Inflammatory macrophage (primary cell): Measurements from ENCODE around the gene RAP1GAP2.
"Not testable (repeated sequence)": the region's sequence is repeated elsewhere in the genome, so short reads cannot be mapped to it uniquely, and the experiment has no call there.

Source experiments
- DNase-seq, 2 donors: peaks; one replicate each; pipeline ENCODE4 v3.0.0-alpha.2; 2020 to 2022

The RAP1GAP2 gene

DNA sequence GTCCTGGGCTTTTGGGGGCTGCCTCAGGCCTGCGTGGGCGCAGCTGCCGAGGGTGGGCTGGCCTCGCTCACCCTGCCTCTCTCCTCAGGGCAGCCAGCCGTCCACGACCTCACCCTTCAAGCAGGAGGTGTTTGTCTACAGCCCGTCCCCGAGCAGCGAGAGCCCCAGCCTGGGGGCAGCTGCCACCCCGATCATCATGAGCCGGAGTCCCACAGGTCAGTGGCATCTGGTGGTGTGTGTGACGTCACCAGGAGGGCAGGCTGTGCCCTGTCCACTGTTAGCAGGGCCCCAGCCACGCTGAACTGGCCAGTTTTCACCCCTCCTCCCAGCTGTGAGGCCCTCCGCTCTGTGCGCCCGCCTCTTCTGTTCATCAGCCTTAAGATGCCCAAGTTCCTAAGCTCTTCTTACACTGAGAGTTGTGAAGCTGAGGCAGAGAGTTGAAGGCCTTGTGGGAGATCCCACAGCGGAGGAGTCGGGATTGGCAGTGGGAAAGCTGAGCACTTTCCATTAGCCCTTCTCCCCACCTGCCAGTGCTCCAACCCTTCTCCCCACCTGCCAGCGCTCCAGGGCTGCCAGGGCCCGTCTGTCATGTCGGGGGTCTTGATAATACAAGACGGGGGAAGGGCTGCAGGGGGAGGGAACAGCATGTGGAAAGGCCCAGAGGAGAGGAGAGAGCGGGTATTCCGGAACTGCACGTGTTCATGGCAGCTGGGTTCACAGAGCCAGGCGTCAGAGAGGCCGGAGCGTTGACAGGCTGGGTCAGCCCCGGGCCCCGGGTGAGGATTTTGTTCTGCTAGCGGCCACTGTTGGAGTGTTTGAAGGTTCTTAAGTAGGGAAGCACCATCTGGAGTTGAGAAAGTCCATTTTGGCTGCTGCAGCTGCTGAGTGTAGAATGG lies 230.9 kb downstream of the RAP1GAP2 start:
- DNase-seq = no peak

DNA sequence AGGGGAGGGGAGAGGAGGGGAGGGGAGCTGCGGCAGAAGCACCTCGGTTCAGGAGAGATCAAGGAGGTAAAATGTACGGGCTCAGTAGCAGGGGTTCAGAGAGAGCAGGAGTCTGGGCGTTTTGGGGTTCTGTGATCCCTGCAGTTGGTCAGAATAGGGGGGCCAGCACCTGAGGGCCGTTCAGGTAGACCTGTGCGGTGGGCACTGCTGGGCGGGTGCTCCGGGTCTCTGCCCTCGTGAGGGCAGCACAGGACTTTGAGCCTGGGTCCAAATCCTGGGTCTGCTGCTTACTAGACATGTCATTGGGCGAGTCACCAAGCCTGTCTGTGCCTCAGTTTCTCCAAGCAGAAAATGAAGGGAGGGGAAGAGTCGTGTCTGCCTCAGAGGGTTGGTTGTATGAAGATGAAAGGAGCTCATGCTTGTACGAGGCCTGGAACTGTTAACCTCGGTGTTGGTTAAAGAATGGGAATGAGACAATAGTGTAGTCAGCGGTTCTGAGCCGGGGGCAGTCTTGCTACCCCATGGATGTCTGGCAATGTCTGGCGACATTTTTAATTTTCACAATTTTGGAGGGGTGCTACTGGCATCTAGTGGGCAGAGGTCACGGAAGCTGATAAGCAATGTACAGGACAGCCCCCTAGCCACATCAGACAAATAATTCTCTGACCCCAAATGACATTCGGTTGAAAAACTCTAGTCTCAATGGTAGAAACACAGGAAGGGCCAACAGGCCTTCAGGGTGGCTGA lies 231.7 kb downstream of the RAP1GAP2 start:
- no peak for DNase-seq

- DNase-seq = no peak
These were observed 233.1 kb downstream of the RAP1GAP2 start for GRCh38 chr17:3029213-3029913.

GRCh38 chr17:3030096-3030495 lies 233.9 kb downstream of the RAP1GAP2 start:
- peak; percentile 30 to 51 for DNase-seq

DNA sequence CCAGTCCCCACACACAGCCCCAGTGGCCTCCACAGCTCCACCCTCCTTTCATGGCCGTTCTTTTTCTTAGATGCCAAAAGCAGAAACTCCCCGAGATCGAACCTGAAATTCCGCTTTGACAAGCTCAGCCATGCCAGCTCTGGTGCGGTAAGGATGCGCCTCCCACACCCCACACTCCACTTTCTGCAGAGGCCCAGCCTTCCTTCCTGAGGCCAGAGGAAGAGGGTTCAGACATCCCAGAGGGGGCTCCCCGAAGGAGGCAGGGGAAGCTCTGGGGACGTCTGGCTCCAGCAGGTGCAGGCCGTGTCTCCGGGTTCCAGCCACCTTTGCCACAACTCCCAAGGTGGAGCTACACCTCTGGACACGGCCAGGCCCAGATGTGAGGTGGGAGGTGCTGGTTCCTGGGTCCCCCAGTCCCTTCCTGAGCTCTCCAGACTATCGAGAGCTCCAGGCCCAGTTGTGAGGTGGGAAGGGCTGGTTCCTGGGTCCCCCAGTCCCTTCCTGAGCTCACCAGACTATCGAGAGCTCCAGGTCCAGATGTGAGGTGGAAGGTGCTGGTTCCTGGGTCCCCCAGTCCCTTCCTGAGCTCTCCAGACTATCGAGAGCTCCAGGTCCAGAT lies 234.7 kb downstream of the RAP1GAP2 start:
- DNase-seq = not testable (repeated sequence)

DNA sequence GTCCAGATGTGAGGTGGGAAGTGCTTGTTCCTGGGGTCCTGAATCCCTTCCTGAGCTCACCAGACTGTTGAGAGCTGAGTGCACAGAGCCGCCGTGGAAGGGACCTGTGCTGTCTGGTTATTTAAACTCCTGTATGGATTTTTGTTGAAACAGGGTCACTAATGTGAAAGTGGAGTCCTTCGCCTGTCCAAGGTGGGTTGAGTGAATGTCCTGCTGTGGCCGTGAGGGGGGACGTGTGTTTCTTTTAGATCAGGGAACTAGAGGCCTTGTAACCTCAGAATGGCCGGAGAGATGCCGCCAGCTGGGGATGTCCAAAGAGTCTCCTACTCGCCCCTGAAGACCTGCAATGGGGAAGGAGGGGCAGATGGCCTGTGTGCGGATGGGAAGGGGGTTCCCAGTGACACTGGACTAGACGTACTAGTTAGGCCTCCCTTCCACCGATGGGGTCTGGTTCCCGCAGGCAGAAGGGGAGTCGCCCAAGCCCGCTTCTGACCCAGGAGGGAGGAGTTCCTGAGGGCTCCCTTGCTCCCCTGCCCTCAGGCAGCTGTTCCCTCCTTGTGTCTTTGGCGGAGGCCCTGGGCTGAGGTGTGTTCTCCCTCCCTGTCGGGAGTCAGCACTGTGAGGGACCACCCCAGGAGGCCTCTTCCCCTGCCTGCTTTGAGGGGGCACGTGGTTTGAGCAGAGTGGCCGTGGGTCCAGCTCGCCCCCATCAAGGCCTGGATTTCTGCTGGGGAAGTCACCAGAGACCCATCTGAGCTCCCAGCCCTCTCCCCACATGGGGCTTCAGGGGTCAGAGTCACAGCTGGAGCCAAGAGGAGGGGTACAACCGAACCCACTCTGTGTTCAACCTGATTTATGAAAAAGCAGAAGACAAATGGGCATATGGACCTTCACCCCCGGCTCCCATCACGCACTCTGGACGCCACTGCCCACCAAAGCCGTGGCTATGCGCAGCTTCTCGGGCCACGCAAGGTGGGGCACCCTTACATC lies 236.3 kb downstream of the RAP1GAP2 start:
- DNase-seq = no peak

DNA sequence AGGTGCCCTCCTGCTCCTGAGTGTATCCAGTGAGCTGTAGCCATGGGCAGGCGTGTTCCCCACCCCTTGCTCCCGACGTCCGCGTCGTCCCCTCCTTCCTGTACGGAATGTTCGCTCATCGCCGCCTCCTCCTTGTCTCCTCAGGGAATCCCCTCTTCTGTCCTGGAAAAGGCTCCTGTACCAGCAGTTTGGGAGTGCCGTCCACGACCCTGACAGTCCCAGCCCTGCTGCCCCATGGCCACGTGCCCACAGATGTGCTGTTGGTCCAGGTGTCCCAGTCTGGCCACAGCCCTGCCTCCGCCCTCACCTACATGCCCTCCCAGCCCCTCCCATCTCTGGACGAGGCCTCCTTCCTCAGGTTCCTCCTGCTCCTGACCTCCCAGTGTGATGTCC lies 237.0 kb downstream of the RAP1GAP2 start:
- DNase-seq = no peak

GRCh38 chr17:3033741-3034577 lies 237.7 kb downstream of the RAP1GAP2 start:
- no peak for DNase-seq

DNA sequence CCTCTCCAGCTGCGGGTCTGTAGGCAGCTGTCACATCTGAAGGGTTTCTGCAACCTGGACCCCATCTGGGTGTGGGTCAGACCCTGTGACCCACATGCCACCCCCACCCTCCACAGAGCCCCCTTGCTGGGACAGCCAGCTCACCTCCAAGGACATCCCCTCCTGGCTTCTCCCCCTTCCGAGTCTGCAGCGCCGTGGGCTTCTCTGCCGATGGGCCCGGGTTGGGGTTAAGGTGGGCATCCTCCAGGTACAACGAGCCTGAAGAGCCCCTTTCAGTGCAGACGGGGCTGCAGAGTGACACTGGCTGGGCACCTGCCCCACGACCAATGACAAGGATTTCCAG lies 238.3 kb downstream of the RAP1GAP2 start:
- DNase-seq = no peak

DNA sequence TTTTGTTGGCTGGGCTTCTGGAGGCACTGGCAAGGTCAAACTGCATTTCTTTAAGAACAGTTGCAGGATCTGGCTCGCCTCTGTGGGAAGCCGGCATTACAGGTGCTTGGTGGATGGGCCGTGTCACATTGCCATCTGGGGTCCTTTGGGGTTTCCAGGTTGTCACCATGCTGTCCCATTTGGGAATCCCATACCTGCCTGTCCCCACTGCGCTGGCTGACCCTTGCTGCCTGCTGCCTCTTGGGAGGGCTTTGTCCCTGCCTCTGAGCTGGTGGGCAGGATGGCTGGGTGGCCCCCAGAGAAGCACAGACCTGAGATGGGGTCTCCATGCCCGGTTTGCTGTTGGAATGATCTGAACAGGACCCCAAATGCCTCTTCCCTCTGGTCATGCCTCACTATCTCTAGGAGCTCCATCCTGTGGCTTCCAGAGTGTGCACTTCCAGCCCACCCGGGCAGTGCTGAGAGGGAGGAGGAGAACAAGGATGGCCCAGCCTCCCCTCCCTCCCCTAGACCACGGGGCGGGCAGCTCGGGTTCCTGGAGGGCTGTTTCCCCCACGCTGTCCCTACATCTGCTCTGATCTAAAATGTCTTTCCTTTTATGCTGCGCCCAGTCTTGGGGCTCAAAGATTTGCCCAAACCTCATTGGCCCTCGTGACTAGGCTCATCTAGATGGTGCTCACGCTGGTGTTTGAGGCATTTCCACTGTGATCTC lies 239.2 kb downstream of the RAP1GAP2 start:
- DNase-seq = no peak

DNA sequence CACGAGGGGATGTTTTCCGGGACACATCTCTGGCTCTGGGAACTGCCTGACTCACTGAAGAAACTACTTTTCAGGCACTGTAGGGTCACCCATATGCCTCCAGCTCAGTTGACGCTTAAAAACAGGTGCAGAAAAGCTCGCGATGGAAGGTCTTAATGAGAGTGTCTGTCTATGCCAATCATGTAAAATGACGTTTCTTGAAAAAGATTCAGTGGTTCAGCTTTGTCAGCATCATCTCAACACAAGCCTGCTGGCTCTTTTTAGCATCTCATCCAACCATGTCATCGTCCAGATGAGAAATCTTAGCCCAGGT lies 239.7 kb downstream of the RAP1GAP2 start:
- DNase-seq = no peak

DNA sequence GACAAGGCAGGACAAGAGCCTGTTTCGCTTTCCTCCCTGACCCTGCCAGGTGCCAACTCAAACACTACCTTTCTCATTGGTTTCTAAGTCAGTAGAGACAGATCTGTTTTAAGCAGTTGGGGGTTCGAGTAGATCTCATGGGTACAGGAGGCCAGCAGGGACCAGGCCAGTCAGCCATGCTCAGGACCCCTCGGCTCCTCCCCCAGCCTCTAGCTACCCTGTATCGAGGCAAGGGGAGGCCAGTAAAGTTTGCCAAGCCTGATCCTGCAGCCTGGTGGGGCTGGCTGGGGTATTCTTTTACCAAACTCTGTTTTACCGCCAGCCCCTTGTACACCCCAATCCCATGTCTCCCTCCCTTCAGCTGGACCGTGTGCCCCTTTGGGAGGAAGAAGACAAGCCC lies 240.6 kb downstream of the RAP1GAP2 start:
- no peak for DNase-seq

GRCh38 chr17:3037259-3037658 lies 241.0 kb downstream of the RAP1GAP2 start:
- DNase-seq = no peak

GRCh38 chr17:3038941-3039340 lies 242.7 kb downstream of the RAP1GAP2 start:
- no peak for DNase-seq

- peak; percentile 55 to 59 for DNase-seq
These were observed 243.5 kb downstream of the RAP1GAP2 start for GRCh38 chr17:3039736-3040135.

DNA sequence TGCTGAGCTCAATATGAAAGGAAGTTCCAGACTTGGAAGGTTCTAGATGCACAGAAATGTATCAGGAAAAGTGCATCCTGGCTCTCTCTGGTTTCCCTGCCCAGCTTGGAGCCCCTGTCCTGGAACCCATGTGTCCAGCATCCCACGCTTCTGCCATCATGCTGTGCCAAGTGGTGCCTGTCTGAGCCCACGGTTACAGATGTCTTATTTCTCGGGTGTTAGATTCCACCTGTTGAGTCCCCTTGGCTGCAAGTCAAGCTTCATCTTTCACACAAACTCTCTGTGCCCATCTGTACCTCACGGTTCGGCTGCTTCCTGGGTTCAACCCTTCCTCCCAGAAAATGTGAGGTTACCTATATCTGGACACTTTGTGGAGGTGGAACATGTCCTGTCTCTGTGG lies 244.6 kb downstream of the RAP1GAP2 start:
- no peak for DNase-seq

- peak in 1 of 2 donors; percentile 8 for DNase-seq
These were observed 247.6 kb downstream of the RAP1GAP2 start for GRCh38 chr17:3043737-3044365.

DNA sequence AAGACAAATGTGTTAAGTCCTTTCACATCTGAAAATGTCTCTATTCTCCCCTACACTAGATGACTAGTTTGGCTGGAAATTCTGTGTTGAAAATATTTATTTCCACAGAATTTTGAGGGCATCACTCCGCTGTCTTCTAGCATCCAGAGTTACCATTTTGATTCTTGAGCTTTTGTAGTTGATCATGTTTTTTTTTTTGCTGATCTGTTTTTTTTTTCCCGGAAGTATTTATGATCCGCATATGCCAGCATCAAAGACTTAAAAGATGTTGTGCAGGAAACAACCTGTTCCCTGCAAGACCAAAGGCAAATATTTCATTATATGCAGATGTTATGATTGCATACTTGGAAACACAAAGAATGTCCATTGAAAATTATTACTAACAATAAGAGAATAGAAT lies 250.5 kb downstream of the RAP1GAP2 start:
- no peak for DNase-seq

GRCh38 chr17:3048727-3049471 lies 252.7 kb downstream of the RAP1GAP2 start:
- DNase-seq = peak; percentile 99
